HG03378 (cell line): ENCODE measurements around the gene NADK2.
"Not testable (repeated sequence)": the region's sequence is repeated elsewhere in the genome, so short reads cannot be mapped to it uniquely, and the experiment has no call there.

Experiments
- ATAC-seq: cut with Tn5 transposase; IDR thresholded peaks from one replicate; pipeline ENCODE4 v1.9.1; 2021; ENCODE audit warnings: mild to moderate bottlenecking, moderate library complexity; ENCODE audit not compliant: unreplicated experiment

NADK2 gene

DNA sequence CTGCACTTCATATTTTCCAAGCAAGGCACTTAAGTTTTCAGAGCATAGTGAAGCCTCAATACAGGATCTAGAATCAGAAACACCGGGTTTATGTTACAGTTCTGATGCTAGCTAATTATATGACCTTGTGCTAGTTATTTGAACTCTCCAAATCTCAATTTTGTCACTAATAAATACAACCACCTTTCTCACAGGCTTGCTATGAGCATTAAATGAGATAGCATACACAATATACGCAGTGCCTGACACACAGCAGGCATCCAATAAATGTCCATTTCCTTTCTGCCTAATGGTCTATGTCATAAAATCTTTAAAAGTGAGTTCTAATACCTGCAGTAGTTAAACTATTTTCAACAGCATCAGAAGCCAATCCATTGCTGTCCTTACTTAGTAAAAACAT is 32.9 kb downstream of the NADK2 start:
- no peak for ATAC-seq

GRCh38 chr5:36206913-36207312 is 34.8 kb downstream of the NADK2 start:
- ATAC-seq, result no peak

GRCh38 chr5:36205329-36205728 is 36.4 kb downstream of the NADK2 start:
- ATAC-seq, result no peak

- ATAC-seq, result no peak
These were observed 39.2 kb downstream of the NADK2 start for GRCh38 chr5:36202521-36202961.

DNA sequence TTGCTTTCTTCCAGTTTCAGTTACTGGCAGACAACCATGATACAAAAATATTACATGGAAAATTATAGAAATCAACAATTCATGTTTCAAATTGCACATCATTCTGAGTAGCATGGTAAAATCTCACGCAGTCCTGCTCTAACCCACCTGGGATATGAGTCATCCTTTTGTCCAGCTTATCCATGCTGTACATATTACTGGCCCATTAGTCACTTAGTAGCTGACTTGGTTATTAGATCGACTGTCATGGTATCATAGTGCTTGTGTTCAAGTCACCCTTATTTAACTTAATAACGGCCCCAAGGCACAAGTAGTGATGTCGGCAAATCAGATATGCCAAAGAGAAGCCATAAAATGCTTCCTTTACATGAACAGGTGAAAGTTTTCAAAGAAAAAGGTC is 41.2 kb downstream of the NADK2 start:
- ATAC-seq, result no peak

GRCh38 chr5:36199620-36200019 is 42.1 kb downstream of the NADK2 start:
- ATAC-seq, result no peak

DNA sequence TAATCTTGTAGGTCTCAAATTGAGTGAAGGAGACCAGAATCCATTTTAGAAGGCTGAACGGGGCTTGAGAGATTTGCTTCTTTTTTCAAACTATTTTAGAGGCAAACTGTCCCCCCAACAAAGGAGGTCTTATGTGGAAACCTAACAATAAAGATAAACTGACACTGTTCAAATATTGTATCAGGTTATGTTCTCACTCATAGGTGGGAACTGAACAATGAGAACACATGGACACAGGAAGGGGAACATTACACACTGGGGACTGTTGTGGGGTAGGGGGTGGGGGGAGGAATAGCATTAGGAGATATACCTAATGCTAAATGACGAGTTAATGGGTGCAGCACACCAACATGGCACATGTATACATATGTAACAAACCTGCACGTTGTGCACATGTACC is 42.9 kb downstream of the NADK2 start:
- not testable (repeated sequence) for ATAC-seq

DNA sequence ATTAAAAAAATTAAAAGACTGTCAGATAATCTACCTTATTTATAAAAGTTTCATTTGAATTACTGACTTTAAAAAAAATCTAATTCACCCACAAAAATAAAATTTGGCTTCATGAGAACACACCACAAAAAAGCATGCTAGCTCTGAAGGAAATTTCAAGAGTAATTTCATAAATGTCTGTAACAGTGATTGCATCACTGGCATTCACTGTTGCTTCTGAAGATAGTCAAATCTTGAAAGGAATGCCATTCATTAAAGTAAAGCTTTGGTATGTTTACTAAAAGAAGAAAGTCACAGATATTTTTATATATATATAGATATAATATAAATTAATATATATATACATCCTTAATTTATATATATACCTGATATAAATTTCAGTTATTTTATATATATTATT is 43.4 kb downstream of the NADK2 start:
- ATAC-seq, result no peak

DNA sequence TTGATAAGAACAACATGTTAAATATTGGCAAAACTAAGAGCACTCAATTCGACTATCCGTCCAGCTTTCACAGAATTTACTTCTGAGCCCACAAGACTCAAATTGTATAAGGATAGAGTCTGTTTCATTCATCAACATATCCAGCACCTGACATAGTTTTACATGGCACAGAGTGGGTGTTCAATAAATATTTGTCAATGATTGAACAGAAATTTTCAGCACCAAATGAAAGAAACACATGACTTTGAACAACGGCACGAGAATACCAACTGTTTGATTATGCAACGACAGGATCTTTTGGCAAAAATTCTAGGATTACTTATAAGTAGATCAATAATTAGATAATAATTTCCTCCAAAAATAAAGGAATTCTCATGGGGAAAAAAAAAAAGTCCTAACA is 48.0 kb downstream of the NADK2 start:
- no peak for ATAC-seq

DNA sequence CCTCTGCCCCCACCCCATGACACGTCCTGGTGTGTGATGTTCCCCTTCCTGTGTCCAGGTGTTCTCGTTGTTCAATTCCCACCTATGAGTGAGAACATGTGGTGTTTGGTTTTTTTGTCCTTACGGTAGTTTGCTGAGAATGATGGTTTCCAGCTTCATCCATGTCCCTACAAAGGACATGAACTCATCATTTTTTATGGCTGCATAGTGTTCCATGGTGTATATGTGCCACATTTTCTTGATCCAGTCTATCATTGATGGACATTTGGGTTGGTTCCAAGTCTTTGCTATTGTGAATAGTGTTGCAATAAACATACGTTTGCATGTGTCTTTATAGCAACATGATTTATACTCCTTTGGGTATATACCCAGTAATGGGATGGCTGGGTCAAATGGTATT is 57.3 kb downstream of the NADK2 start:
- not testable (repeated sequence) for ATAC-seq

DNA sequence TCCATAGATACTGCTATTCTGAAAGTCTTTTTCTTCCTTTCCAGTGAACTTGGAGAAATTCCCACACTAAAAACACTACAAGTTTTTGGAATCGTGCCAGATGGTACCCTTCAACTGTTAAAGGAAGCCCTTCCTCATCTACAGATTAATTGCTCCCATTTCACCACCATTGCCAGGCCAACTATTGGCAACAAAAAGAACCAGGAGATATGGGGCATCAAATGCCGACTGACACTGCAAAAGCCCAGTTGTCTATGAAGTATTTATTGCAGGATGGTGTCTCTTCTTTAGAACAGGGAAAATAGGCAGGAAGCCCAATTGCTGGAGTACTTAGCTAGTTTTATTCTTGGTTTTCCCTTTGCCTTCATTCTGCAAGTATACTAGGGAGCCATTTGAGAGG is 60.0 kb downstream of the NADK2 start:
- no peak for ATAC-seq

DNA sequence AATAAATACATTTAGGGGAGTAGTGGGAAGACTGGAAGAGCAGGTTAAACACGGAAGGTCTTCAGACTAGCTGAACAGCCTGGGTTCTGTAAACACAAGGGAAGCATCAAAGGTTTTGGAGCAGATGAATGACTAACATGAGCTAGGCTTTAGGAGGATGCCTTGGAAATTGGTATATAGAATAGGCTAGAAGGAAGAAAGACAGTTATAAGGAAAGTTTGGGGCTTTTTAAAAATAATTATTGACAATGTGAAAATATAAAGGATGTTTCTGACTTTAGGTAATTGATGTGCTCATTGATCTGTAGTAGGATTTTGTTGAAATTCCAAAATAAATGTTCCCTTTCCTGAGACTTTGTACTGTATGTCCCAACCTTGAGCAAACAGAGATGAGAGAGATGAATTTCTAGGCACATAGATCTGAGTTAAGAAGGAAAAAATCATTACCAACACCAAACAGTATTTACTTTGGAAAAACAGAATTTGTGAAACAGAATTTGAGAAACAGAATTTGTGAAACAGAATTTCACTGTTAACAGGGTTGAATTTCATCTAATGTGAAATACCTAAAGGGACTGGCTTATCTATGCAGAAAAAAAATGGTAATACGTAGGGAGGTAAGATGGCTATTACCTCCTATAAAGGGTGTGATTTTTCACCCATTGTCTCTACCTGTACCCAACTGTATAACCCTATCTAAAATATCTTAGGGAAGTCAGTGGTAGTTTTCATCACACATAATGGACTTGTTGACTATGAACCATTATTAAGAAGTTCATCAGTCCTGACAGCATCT is 61.0 kb downstream of the NADK2 start:
- ATAC-seq, result no peak

DNA sequence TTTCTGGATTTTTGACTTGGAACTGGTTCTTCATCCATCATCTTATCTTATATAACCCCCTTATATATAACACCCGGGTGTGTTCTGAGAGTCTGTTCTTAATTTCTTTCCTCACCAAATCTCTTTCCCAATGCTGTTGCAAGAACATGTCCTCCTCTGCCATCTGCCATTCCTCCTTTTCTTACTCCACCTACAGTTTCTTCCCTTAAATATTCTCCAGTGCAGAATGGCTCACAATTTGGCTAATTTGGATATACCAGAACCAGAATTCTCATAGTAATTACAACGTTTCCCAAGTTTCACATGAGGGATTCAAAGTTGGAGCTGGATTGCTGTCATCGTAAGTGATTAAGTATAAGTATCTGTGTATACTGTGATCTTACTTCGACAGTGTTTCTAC is 61.8 kb downstream of the NADK2 start:
- no peak for ATAC-seq

DNA sequence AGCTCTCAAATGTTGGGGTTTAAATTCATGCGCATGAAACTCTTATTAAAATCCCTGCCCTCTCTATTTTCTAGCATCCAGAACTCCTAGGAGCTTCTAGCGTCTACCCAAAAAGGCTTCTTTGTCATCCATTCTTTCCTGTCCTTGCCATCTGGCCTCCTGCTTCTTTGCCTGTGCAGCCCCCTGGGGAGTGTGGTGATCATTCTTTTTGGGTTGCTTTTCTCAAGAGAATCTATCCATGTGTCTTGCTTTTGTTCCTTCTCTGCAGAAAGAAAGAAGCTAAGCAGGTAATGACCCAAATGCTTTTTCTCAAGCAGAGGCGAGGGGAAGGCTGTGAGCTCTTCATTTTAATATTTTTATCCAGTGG is 63.2 kb downstream of the NADK2 start:
- no peak for ATAC-seq

DNA sequence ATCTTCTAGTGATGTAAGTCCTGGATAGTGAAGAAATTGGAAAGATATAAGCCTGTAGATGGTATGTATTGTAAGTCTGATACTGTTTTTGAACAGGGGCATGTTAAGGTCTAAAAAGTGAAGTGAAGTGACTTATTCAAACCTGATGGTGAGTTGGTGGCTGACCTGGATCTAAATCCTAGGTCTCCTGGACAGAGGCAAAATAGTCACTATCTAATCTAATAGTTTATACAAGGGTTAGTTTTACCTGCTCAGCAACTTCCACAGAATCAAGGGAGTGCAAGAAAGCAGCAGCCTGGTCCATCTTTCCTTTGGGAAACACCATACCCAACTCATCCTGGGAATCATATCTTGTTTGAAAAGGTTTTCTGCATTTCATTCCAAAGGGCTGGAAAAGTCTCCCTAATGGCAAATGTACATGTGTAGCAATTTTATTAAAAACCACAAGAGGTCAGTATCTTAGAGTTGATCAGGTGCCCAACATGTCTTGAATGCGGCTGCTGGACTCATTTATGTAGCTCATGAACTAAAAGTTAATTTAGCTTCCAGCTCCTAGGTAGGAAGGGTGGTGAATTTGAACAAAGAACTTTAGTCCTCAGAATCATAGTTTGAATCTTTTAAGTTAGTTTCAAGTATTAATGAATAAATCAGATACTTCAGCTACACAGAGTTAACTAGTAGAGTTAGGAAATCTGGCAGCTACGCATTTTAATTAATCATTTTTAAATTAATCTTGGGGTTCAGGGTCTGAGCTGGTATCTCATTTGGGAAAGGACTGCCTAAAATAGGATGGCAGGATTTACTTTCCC is 63.8 kb downstream of the NADK2 start:
- ATAC-seq, result no peak

DNA sequence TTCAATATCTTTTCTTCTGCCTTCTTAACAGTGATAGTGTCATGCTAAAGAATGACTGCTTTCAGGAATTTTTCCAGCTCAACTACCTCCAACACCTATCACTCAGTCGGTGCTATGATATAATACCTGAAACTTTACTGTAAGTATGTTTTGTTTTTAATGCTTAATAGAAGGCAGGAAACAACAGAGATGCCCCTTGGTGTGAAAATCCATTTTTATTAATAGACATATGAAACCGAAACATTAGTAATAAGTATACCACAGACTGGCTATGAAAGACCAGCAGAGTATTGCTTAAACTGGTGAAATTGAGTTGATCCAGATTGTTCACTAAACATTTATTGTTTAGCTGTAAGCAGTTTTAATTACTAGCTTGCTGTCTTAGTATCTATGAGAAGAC is 64.6 kb downstream of the NADK2 start:
- peak; percentile 99 for ATAC-seq

DNA sequence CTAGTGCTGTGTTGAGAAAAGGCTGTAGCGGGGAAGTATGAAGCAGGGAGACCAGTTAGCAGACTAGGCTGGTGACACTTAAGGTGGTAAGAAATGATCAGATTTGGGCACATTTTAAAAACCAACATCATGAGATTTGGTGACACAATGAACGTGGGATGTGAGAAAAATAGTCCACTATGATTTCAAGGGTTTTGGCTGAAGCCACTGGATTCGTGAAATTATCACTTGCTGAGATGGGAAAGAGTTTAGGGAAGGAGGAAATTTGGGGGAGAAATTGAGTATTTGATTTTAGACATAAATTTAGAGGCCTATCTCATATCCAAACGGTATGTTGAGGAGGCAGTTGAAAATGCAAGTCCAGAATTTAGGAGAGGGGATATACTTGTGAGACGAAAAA is 66.7 kb downstream of the NADK2 start:
- ATAC-seq, result no peak

DNA sequence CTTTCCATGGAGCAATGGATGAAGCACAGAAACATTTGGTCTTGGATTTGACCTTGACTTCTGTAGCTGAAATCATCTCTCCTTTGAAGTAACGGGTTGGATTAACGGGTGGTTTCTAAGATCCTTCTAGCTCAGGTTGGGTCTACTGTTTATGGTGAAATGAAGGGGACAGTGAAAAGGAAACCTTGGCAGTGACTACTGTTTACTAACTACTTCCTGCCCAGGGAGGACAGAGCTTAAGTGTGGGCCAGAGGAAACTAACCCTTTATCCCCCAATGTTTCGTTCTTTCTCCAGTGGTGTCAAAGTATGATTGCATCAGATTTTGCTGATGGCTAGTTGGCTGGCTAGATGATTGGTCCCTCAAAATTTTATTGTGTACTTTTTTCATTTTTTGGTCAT is 67.6 kb downstream of the NADK2 start:
- no peak for ATAC-seq

- no peak for ATAC-seq
These were observed 68.3 kb downstream of the NADK2 start for GRCh38 chr5:36173426-36173825.

DNA sequence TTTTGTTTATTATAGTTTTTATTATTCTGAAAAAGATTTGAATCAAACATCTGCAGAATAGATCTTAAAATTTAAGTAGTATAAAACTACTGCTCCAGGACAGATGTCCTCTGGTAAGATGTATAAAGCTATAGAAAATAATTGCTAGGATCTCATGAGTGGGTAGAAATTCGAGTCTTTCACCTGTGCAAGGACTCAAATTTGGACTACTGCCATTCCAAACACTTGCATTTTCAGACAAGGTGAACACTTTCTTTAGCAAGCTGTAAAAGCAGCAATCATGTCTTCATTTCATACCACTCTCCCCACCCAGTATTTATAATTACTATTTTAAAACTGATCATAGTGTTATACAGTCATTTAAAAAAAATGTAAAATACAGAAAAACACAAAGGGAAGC is 69.1 kb downstream of the NADK2 start:
- no peak for ATAC-seq

- ATAC-seq, result no peak
These were observed 70.8 kb downstream of the NADK2 start for GRCh38 chr5:36170832-36171424.

DNA sequence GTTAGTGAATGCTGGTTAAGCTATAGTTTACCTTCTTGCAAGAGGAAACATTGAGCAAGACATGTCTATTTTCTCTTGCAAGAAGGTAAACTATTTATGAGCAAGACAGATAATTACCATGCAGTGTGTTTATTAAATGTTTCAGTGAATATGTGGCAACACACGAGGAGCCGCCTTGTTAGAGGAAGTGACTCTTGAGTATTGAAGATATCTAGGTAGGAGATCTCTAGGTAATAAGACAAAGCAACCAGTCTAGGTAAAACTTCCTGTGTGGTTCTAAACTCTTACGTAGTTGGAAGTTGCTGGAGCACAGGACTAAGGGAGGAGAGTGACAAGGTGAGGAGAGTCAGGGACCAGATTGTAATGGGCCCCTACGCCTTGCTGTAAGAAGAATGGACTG is 73.0 kb downstream of the NADK2 start:
- ATAC-seq, result no peak
